Measurements from ENCODE around the gene DMD.

The DMD gene

GRCh38 chrX:32489125-32489524, 722.2 kb downstream of the DMD start:
- no peak for DNase-seq (ENCODE audit: low read depth)
- no peak for TF ChIP-seq CTCF (IDR thresholded peaks at IDR 0.05; ENCODE audit: control insufficient read depth, extremely low read depth, insufficient read depth)
- no peak overlapping the region for H3K4me3 ChIP-seq (ENCODE audit: low read depth, low read length)

- 0 out of 2 replicates have a peak, but pooled peaks have one; percentile 20 for TF ChIP-seq CTCF (IDR thresholded peaks at IDR 0.05; ENCODE audit: control insufficient read depth, extremely low read depth, insufficient read depth)
- no peak overlapping the region for H3K4me3 ChIP-seq (ENCODE audit: low read depth, low read length)
- no peak for DNase-seq (ENCODE audit: low read depth)
These were observed 727.7 kb downstream of the DMD start for GRCh38 chrX:32483534-32484136.

GRCh38 chrX:32480019-32480418, 731.3 kb downstream of the DMD start:
- TF ChIP-seq CTCF (IDR thresholded peaks at IDR 0.05; ENCODE audit: control insufficient read depth, extremely low read depth, insufficient read depth), result no peak
- no peak overlapping the region for H3K4me3 ChIP-seq (ENCODE audit: low read depth, low read length)

GRCh38 chrX:32472364-32472763, 739.0 kb downstream of the DMD start:
- DNase-seq (ENCODE audit: low read depth), result no peak
- no peak for TF ChIP-seq CTCF (IDR thresholded peaks at IDR 0.05; ENCODE audit: control insufficient read depth, extremely low read depth, insufficient read depth)
- no peak overlapping the region for H3K4me3 ChIP-seq (ENCODE audit: low read depth, low read length)

More at GRCh38 chrX:32480019-32480418, 731.3 kb downstream of the DMD start:
- no peak for DNase-seq (ENCODE audit: low read depth)

- no peak for TF ChIP-seq CTCF (IDR thresholded peaks at IDR 0.05; ENCODE audit: control insufficient read depth, extremely low read depth, insufficient read depth)
- DNase-seq (ENCODE audit: low read depth), result no peak
- no peak overlapping the region for H3K4me3 ChIP-seq (ENCODE audit: low read depth, low read length)
These were observed 755.6 kb downstream of the DMD start for GRCh38 chrX:32455704-32456103.

- no peak for DNase-seq (ENCODE audit: low read depth)
These were observed 759.2 kb downstream of the DMD start for GRCh38 chrX:32451954-32452695.

More at GRCh38 chrX:32451954-32452695, 759.2 kb downstream of the DMD start:
- no peak for TF ChIP-seq CTCF (IDR thresholded peaks at IDR 0.05; ENCODE audit: control insufficient read depth, extremely low read depth, insufficient read depth)
- H3K4me3 ChIP-seq (ENCODE audit: low read depth, low read length), result no peak overlapping the region
